Measurements from ENCODE around the gene VAPA. TPM values are rescaled to one million over a fixed set of nuclear protein-coding genes. Genes with fewer than 3 reads are reported as not detected.

The VAPA gene
- total and polyA plus RNA-seq, 9 of the 15 experiments (the other 6 are each of a cell fraction or from before 2014, with no cell fraction given), result 219 to 902 (median 526) TPM

DNA sequence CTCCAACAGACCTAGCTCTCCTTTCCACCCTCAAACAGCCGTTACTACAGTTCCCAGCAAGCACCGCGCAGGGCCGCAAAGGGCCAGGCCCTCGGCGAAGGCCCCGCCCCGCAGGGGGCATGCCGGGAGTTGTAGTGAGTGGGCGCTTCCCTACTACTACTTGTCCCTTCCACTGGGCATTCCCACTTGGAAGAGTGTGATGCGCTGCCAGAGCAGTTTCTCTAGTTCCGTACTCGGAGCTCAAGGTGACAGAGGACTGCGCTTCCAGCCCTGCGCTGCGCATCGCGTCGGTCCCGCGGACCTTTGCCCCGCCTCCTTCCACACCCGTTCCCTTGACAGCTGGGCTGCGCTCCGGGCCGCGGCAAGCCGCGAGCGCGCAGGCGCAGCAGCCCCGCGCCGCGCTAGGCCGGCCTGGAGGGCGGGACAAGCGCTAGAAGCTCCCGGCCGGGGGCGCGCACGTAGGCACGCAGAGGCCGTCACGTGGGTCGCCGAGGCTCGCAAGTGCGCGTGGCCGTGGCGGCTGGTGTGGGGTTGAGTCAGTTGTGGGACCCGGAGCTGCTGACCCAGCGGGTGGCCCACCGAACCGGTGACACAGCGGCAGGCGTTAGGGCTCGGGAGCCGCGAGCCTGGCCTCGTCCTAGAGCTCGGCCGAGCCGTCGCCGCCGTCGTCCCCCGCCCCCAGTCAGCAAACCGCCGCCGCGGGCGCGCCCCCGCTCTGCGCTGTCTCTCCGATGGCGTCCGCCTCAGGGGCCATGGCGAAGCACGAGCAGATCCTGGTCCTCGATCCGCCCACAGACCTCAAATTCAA is at the start of gene VAPA (continued):
- TF ChIP-seq ZNF609 (CRISPR knock-in tag; IDR thresholded peaks at IDR 0.05; ENCODE audit: borderline replicate concordance) (peak; percentile 67; the same call in 1 of the 2 replicates), LARP7 (IDR thresholded peaks at IDR 0.05) (no peak), SMC3 (conservative IDR thresholded peaks at IDR 0.05; ENCODE audit: insufficient read depth, low read depth, low read length) (peak; percentile 3; the same call in 1 of the 2 replicates), PML (IDR thresholded peaks at IDR 0.05; ENCODE audit: low read length) (peak; percentile 83; the same call in 1 of the 2 replicates), TBP (optimal IDR thresholded peaks at IDR 0.05; ENCODE audit: low read depth, low read length) (peak; percentile 87), RBM25 (IDR thresholded peaks at IDR 0.05; ENCODE audit: low read depth, low read length, severe bottlenecking) (peak; percentile 56), SMARCB1 (IDR thresholded peaks at IDR 0.05; ENCODE audit: insufficient read length, low read depth) (no peak), KLF13 (tag; IDR thresholded peaks at IDR 0.05; ENCODE audit: borderline replicate concordance, low read depth) (0 out of 2 replicates have a peak, but pooled peaks have one; percentile 54), PCBP1 (IDR thresholded peaks at IDR 0.05; ENCODE audit: low read depth, low read length, poor library complexity, severe bottlenecking) (peak; percentile 82), MXD1 (CRISPR knock-in tag; IDR thresholded peaks at IDR 0.05; ENCODE audit: borderline replicate concordance, poor library complexity, severe bottlenecking) (no peak), SRSF7 (optimal IDR thresholded peaks at IDR 0.05; ENCODE audit: low read depth, low read length) (no peak), JUN (IDR thresholded peaks at IDR 0.05; ENCODE audit: borderline replicate concordance, low read depth, low read length) (peak; percentile 56), JUN (CRISPR knock-in tag; IDR thresholded peaks at IDR 0.05; ENCODE audit: borderline replicate concordance) (peak; percentile 92), ZNF79 (CRISPR knock-in tag; IDR thresholded peaks at IDR 0.05; ENCODE audit: low read depth) (peak; percentile 72; the same call in 1 of the 2 replicates), NR1H2 (CRISPR knock-in tag; IDR thresholded peaks at IDR 0.05) (peak; percentile 84; the same call in 1 of the 2 replicates), ZNF212 (CRISPR knock-in tag; IDR thresholded peaks at IDR 0.05) (peak; percentile 83; the same call in 1 of the 2 replicates), ZNF316 (IDR thresholded peaks at IDR 0.05) (peak; percentile 17), NR2C2 (CRISPR knock-in tag; IDR thresholded peaks at IDR 0.05) (peak; percentile 64; the same call in 1 of the 2 replicates), NR2C2 (tag; IDR thresholded peaks at IDR 0.05) (no peak), RNF2 (IDR thresholded peaks at IDR 0.05) (peak; percentile 78), ZNF175 (CRISPR knock-in tag; IDR thresholded peaks at IDR 0.05; ENCODE audit: low read depth) (peak; percentile 74; the same call in 1 of the 2 replicates), PYGO2 (tag; IDR thresholded peaks at IDR 0.05) (no peak)
- TF ChIP-seq, protein P1, sequence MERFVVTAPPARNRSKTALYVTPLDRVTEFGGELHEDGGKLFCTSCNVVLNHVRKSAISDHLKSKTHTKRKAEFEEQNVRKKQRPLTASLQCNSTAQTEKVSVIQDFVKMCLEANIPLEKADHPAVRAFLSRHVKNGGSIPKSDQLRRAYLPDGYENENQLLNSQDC (CRISPR knock-in tag; IDR thresholded peaks at IDR 0.05), result peak; percentile 55; the same call in 1 of the 2 replicates
